Posterior vena cava (tissue), 2 donors: Measurements from ENCODE around the gene CRYM. TPM values are rescaled to one million over a fixed set of nuclear protein-coding genes. Genes with fewer than 3 reads are reported as not detected.
"Not testable (repeated sequence)": the region's sequence is repeated elsewhere in the genome, so short reads cannot be mapped to it uniquely, and the experiment has no call there.

Source experiments
- DNase-seq: peaks from one replicate; pipeline ENCODE4 v3.0.0-alpha.2; 2020; ENCODE audit warnings: low spot score
- intact Hi-C, 2 donors: fragments of 100-400 bp; cut with DNase I; formaldehyde crosslinking; loops; one replicate each; pipeline versions ENCODE4 v1.14.1 to v1.14.2; 2022 to 2023
- total RNA-seq, 2 donors: library from RNA; stranded (reverse); fragmentation: NEBNext Ultra II Directional; extraction: Animal tissue kit (Norgen Biotek cat#: 25700); gene quantifications; one replicate each; pipeline ENCODE4 v1.2.1, GENCODE V29; 2021
- donor health status: DM: yes; HTN: yes; CAD: no.
- donor health status: DM: yes; HTN: yes; CAD: no.

The CRYM gene
- total RNA-seq, 2 donors from 2014 or later: 0.93 to 1.0 TPM

GRCh38 chr16:21260870-21261791 lies 17.0 kb downstream of the CRYM start:
- no peak for DNase-seq
- intact Hi-C loops: loop anchor here in 1 of 2 donors (5.0 kb wide), 2 partner anchors 351 to 569 kb away; no protein-coding TSS in a partner anchor

- no peak for DNase-seq
- intact Hi-C loops: no loop called here
Measured at GRCh38 chr16:21257284-21257683, 20.8 kb downstream of the CRYM start.

- DNase-seq: no peak
- intact Hi-C loops: no loop called here
Measured at GRCh38 chr16:21256636-21257035, 21.5 kb downstream of the CRYM start.

- no peak for DNase-seq
- intact Hi-C loops: no loop called here
Measured at GRCh38 chr16:21253470-21253869, 24.6 kb downstream of the CRYM start.

GRCh38 chr16:21250072-21250923 lies 27.8 kb downstream of the CRYM start:
- no peak for DNase-seq

GRCh38 chr16:21248179-21248578 lies 29.9 kb downstream of the CRYM start:
- intact Hi-C loops, DNase-seq: not testable (repeated sequence)

More at GRCh38 chr16:21250072-21250923, 27.8 kb downstream of the CRYM start:
- intact Hi-C loops: no loop called here

- intact Hi-C loops: no loop called here
- no peak for DNase-seq
Measured at GRCh38 chr16:21244518-21245215, 33.4 kb downstream of the CRYM start.

- DNase-seq: no peak
- intact Hi-C loops: no loop called here
Measured at GRCh38 chr16:21242756-21243155, 35.3 kb downstream of the CRYM start.

GRCh38 chr16:21239646-21240045 lies 38.4 kb downstream of the CRYM start:
- DNase-seq: no peak
- intact Hi-C loops: no loop called here

GRCh38 chr16:21236831-21237230 lies 41.3 kb downstream of the CRYM start:
- intact Hi-C loops: no loop called here
- DNase-seq: no peak

GRCh38 chr16:21235199-21235585 lies 42.9 kb downstream of the CRYM start:
- no peak for DNase-seq
- intact Hi-C loops: no loop called here

- no peak for DNase-seq
- intact Hi-C loops: no loop called here
Measured at GRCh38 chr16:21233521-21234150, 44.5 kb downstream of the CRYM start, which contains the start of gene ANKS4B. TSS of gene ANKS4B (plus strand) at chr16:21233699. CDS start at chr16:21233738, 39 bp downstream.

- no peak for DNase-seq
- intact Hi-C loops: no loop called here
Measured at GRCh38 chr16:21233045-21233520, 45.0 kb downstream of the CRYM start.

- intact Hi-C loops: no loop called here
- no peak for DNase-seq
Measured at GRCh38 chr16:21228361-21228872, 49.7 kb downstream of the CRYM start.

- DNase-seq: no peak
- intact Hi-C loops: no loop called here
Measured at GRCh38 chr16:21227866-21228265, 50.2 kb downstream of the CRYM start.

GRCh38 chr16:21226749-21227148 lies 51.3 kb downstream of the CRYM start:
- intact Hi-C loops: no loop called here
- no peak for DNase-seq

- no peak for DNase-seq
- intact Hi-C loops: no loop called here
Measured at GRCh38 chr16:21224800-21225199, 53.3 kb downstream of the CRYM start.

- no peak for DNase-seq
- intact Hi-C loops: no loop called here
Measured at GRCh38 chr16:21223787-21224186, 54.3 kb downstream of the CRYM start.
